IMR-90 (cell line): ENCODE results near the gene SPATC1L. TPM values are rescaled to one million over a fixed set of nuclear protein-coding genes. Genes with fewer than 3 reads are reported as not detected.

Experiments
- ATAC-seq: fragments of 200-7000 bp; cut with Tn5 transposase; 2 replicates; pipeline ENCODE4 v1.9.1; 2020; ENCODE audit warnings: low read depth, mild to moderate bottlenecking, moderate library complexity
- BruUV-seq: library from RNA; stranded (reverse); fragments of 400-500 nt; replicated peaks from 2 replicates; lab custom pipeline; 2021; lab: Mats Ljungman, UMichigan
- CTCF ChIA-PET: fragments of 300-600 bp; formaldehyde crosslinking; extraction: SDS; loops from one replicate; lab custom pipeline; 2021; ENCODE audit warnings: antibody characterized with exemption; lab: Yijun Ruan, JAX
- POLR2A ChIA-PET: fragments of 300-600 bp; sonication (Branson Sonifier 250); formaldehyde crosslinking; loops from one replicate; lab custom pipeline; 2022; ENCODE audit warnings: antibody characterized with exemption; ENCODE audit not compliant: unreplicated experiment; lab: Charles Lee
- DNase-seq: peaks from one replicate; pipeline ENCODE4 v3.0.0; 2013
- H2AFZ ChIP-seq: replicated peaks from 2 replicates; pipeline ENCODE3; 2013; ENCODE audit warnings: low read length, mild to moderate bottlenecking; ENCODE audit not compliant: poor library complexity
- H2AK5ac ChIP-seq: 2 replicates; pipeline ENCODE4 v1.6.1; 2013; ENCODE audit warnings: low read depth, low read length, inconsistent platforms
- H2AK9ac ChIP-seq: replicated peaks from 2 replicates; pipeline ENCODE3; 2013; ENCODE audit warnings: mild to moderate bottlenecking, low read depth, low read length, moderate library complexity; ENCODE audit not compliant: poor library complexity
- H2BK120ac ChIP-seq: 2 replicates; pipeline ENCODE4 v1.6.1; 2013; ENCODE audit warnings: low read depth, low read length, inconsistent platforms
- H2BK15ac ChIP-seq: 3 replicates; pipeline ENCODE4 v1.6.1; 2013; ENCODE audit warnings: low read depth, low read length, inconsistent platforms
- H2BK20ac ChIP-seq: 2 replicates; pipeline ENCODE4 v1.6.1; 2013; ENCODE audit warnings: low read depth, mild to moderate bottlenecking, inconsistent platforms, low read length, moderate library complexity
- H2BK5ac ChIP-seq: 2 replicates; pipeline ENCODE4 v1.6.1; 2013; ENCODE audit warnings: mild to moderate bottlenecking, low read depth, low read length, inconsistent platforms; ENCODE audit not compliant: poor library complexity, severe bottlenecking
- H3K14ac ChIP-seq: replicated peaks from 2 replicates; pipeline ENCODE4 v1.6.1; 2013; ENCODE audit warnings: low read depth, low read length, inconsistent platforms
- H3K18ac ChIP-seq: 2 replicates; pipeline ENCODE4 v1.6.1; 2013; ENCODE audit warnings: low read depth, low read length, control low read depth
- H3K23ac ChIP-seq: 2 replicates; pipeline ENCODE4 v1.6.1; 2013; ENCODE audit warnings: low read depth, low read length, inconsistent platforms
- H3K27ac ChIP-seq: 2 replicates; pipeline ENCODE4 v1.5.1; 2013; ENCODE audit warnings: mild to moderate bottlenecking, control low read depth, low read length; ENCODE audit not compliant: insufficient read depth
- H3K27me3 ChIP-seq: 2 replicates; pipeline ENCODE4 v1.6.1; 2013; ENCODE audit warnings: low read length; ENCODE audit not compliant: control insufficient read depth, insufficient read depth
- H3K36me3 ChIP-seq: 2 replicates; pipeline ENCODE4 v1.6.1; 2013; ENCODE audit warnings: low read length, mixed read lengths; ENCODE audit not compliant: control insufficient read depth, insufficient read depth
- H3K4ac ChIP-seq: 2 replicates; pipeline ENCODE4 v1.6.1; 2013; ENCODE audit warnings: low read depth, low read length, inconsistent platforms
- H3K4me1 ChIP-seq: 2 replicates; pipeline ENCODE4 v1.6.1; 2013; ENCODE audit warnings: low read length, mixed read lengths; ENCODE audit not compliant: control insufficient read depth, insufficient read depth
- H3K4me2 ChIP-seq: 2 replicates; pipeline ENCODE4 v1.6.1; 2013; ENCODE audit warnings: low read depth, mild to moderate bottlenecking, control low read depth, low read length, moderate library complexity
- H3K4me3 ChIP-seq: 2 replicates; pipeline ENCODE4 v1.5.1; 2013; ENCODE audit warnings: low read depth, mild to moderate bottlenecking, control low read depth, low read length, moderate library complexity; ENCODE audit not compliant: insufficient read depth
- H3K56ac ChIP-seq: 2 replicates; pipeline ENCODE4 v1.6.1; 2013; ENCODE audit warnings: low read length, inconsistent platforms; ENCODE audit not compliant: insufficient read depth; ENCODE audit errors: extremely low read depth
- H3K79me1 ChIP-seq, 2 experiments: 2 replicates each; pipeline ENCODE4 v1.6.1; 2013; ENCODE audit warnings: low read length in 2 of 2, inconsistent platforms in 1 of 2, low read depth in 1 of 2
- H3K9ac ChIP-seq: 2 replicates; pipeline ENCODE4 v1.6.1; 2013; ENCODE audit warnings: low read depth, low read length, control low read depth
- H3K9me1 ChIP-seq: 2 replicates; pipeline ENCODE4 v1.6.1; 2013; ENCODE audit warnings: low read length, inconsistent platforms; ENCODE audit not compliant: insufficient read depth
- H3K9me3 ChIP-seq: 2 replicates; pipeline ENCODE4 v1.6.1; 2013; ENCODE audit warnings: low read length; ENCODE audit not compliant: control insufficient read depth, insufficient read depth
- H4K20me1 ChIP-seq: 2 replicates; pipeline ENCODE4 v1.6.1; 2013; ENCODE audit warnings: low read length, inconsistent platforms; ENCODE audit not compliant: insufficient read depth
- H4K5ac ChIP-seq: 2 replicates; pipeline ENCODE4 v1.6.1; 2013; ENCODE audit warnings: mild to moderate bottlenecking, low read depth, low read length, control low read depth
- H4K8ac ChIP-seq, 2 experiments: 2 replicates each; pipeline ENCODE4 v1.6.1; 2013; ENCODE audit warnings: low read depth in 2 of 2, low read length in 2 of 2, control low read depth in 1 of 2, inconsistent platforms in 1 of 2
- H4K91ac ChIP-seq: 2 replicates; pipeline ENCODE4 v1.6.1; 2013; ENCODE audit warnings: low read depth, low read length, inconsistent platforms; ENCODE audit not compliant: insufficient read depth
- BHLHE40 ChIP-seq: fragments of 150-350 bp; IDR thresholded peaks from 2 replicates; pipeline ENCODE4 v1.6.1; 2016; ENCODE audit warnings: mild to moderate bottlenecking, low read depth, low read length
- CEBPB ChIP-seq: IDR thresholded peaks from 2 replicates; pipeline ENCODE4 v1.6.1; 2012; ENCODE audit warnings: low read depth, low read length, improper control_type of control experiment
- CHD1 ChIP-seq: IDR thresholded peaks from 2 replicates; pipeline ENCODE4 v1.6.1; 2012; ENCODE audit warnings: low read depth, low read length, improper control_type of control experiment
- FOS ChIP-seq: fragments of 150-350 bp; IDR thresholded peaks from 2 replicates; pipeline ENCODE4 v1.6.1; 2016; ENCODE audit warnings: low read depth, low read length
- MAFK ChIP-seq: IDR thresholded peaks from 2 replicates; pipeline ENCODE4 v1.6.1; 2012; ENCODE audit warnings: low read depth, low read length, improper control_type of control experiment
- MAZ ChIP-seq: IDR thresholded peaks from 2 replicates; pipeline ENCODE4 v1.6.1; 2012; ENCODE audit warnings: low read depth, mild to moderate bottlenecking, low read length, improper control_type of control experiment, moderate library complexity, borderline replicate concordance
- MXI1 ChIP-seq: IDR thresholded peaks from 2 replicates; pipeline ENCODE4 v1.6.1; 2012; ENCODE audit warnings: low read depth, mild to moderate bottlenecking, low read length, moderate library complexity, borderline replicate concordance
- NFE2L2 ChIP-seq: fragments of 150-350 bp; IDR thresholded peaks from 2 replicates; pipeline ENCODE4 v1.6.1; 2016; ENCODE audit warnings: low read depth, mild to moderate bottlenecking, low read length
- POLR2A ChIP-seq: IDR thresholded peaks from 2 replicates; pipeline ENCODE4 v1.6.1; 2012; ENCODE audit warnings: mild to moderate bottlenecking, low read depth, low read length
- RAD21 ChIP-seq: IDR thresholded peaks from 2 replicates; pipeline ENCODE4 v1.6.1; 2012; ENCODE audit warnings: low read length, improper control_type of control experiment
- RCOR1 ChIP-seq: IDR thresholded peaks from 2 replicates; pipeline ENCODE4 v1.6.1; 2012; ENCODE audit warnings: mild to moderate bottlenecking, low read length, improper control_type of control experiment; ENCODE audit not compliant: insufficient replicate concordance
- RFX5 ChIP-seq: IDR thresholded peaks from 2 replicates; pipeline ENCODE4 v1.8.0; 2012; ENCODE audit warnings: low read depth, mild to moderate bottlenecking, low read length, moderate library complexity
- SMC3 ChIP-seq: fragments of 150-350 bp; IDR thresholded peaks from 2 replicates; pipeline ENCODE4 v1.6.1; 2016; ENCODE audit warnings: low read depth, mild to moderate bottlenecking, antibody characterized with exemption, low read length, moderate library complexity
- WGBS, 2 experiments: methylation state at CpG; one replicate each; pipeline versions ENCODE4 v1.1.5 to v1.1.7; 2013; ENCODE audit warnings: missing lambda C conversion rate in 2 of 2; ENCODE audit not compliant: insufficient read length in 1 of 2; ENCODE audit errors: extremely low coverage in 2 of 2; 5-methylcytosine and 5-hydroxymethylcytosine counted together
- dilution Hi-C: fragments of 300-500 bp; cut with HindIII; formaldehyde crosslinking; loops from one replicate; pipeline ENCODE4 v1.14.3; 2018; ENCODE audit warnings: low sequenced_read_pairs; ENCODE audit not compliant: unreplicated experiment
- in situ Hi-C: fragments of 300-500 bp; cut with MboI; formaldehyde crosslinking; loops from 3 replicates; pipeline ENCODE4 v1.14.3; 2019; ENCODE audit warnings: low sequenced_read_pairs, inconsistent platforms, mixed read lengths
- intact Hi-C: fragments of 100-400 bp; cut with micrococcal nuclease; formaldehyde crosslinking; loops from 2 replicates; pipeline ENCODE4 v1.10.0; 2022
- polyA plus RNA-seq, 3 experiments: library from polyadenylated mRNA; depleted of rRNA; stranded (reverse); fragments of >200 nt; gene quantifications; 2 replicates each; pipeline ENCODE4 v1.2.3, GENCODE V29; 2012; ENCODE audit warnings: low replicate concordance in 1 of 3
- total RNA-seq: library from RNA; depleted of rRNA; stranded (reverse); fragments of >200 nt; gene quantifications from 2 replicates; pipeline ENCODE4 v1.2.3, GENCODE V29; 2012
- TF ChIP-seq, protein P1 (sequence below): conservative IDR thresholded peaks from 2 replicates; pipeline ENCODE4 v1.5.1; 2012; ENCODE audit warnings: mild to moderate bottlenecking, low read depth, low read length, improper control_type of control experiment
- TF ChIP-seq, protein P2 (sequence below): fragments of 150-350 bp; IDR thresholded peaks from 2 replicates; pipeline ENCODE4 v1.6.1; 2016; ENCODE audit warnings: low read depth, mild to moderate bottlenecking, low read length, moderate library complexity, borderline replicate concordance
- TF ChIP-seq, protein P3 (sequence below): fragments of 150-350 bp; IDR thresholded peaks from 2 replicates; pipeline ENCODE4 v1.6.1; 2017; ENCODE audit warnings: mild to moderate bottlenecking, antibody characterized with exemption, low read length, low read depth

SPATC1L gene
- total and polyA plus RNA-seq, 2 of the 4 experiments (the other 2 are of a cell fraction), result 3.8 to 17.2 TPM

DNA sequence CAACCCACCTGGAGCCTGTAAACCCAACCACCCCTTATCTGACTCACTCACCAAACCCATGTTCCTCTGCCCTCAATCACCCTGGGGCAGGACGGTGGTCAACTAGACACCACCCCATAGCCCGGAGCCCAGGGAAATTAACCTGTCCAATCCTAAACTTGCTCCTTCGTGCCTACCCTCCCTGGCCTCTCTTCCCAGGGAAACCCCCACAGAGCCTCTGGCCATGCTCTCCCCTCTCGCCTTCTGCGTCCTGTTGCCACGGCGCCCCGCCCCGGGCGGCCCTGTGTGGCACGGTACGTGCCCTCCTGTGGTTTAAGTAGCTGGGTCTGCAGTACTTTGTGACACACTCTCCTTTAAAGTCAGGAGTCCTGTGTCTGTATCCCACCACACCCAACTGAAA lies 24.9 kb downstream of the SPATC1L start:
- no peak overlapping the region for H3K9ac ChIP-seq
- POLR2A ChIA-PET, result no interaction called here
- H3K4me3 ChIP-seq, result no peak overlapping the region
- H3K27ac ChIP-seq, result no peak overlapping the region
- no peak overlapping the region for H2AK5ac ChIP-seq
- no peak overlapping the region for H3K14ac ChIP-seq
- dilution Hi-C loops, result no loop called here
- H4K8ac ChIP-seq, result no peak overlapping the region
- no peaks in the 10 kb centered on the region for H4K20me1 ChIP-seq
- no peak overlapping the region for H2BK5ac ChIP-seq
- DNase-seq (no peak), ATAC-seq (no peak)
- H3K4ac ChIP-seq, result no peak overlapping the region
- 93% methylated on average over 11 of the region's 12 CpGs; no CpG with 5 or more reads in 1 of the 2 experiments for WGBS, 2 experiments
- no peak overlapping the region for H3K18ac ChIP-seq
- H3K27me3 ChIP-seq, result no peaks in the 10 kb centered on the region
- no peak overlapping the region for H3K56ac ChIP-seq
- H2AK9ac ChIP-seq, result no peak overlapping the region
- H3K9me1 ChIP-seq, result 0 out of 2 replicates have a peak, but pooled peaks cover 3% of the 10 kb centered on the region
- no TSS peak for BruUV-seq
- in situ Hi-C loops, result no loop called here
- H3K4me2 ChIP-seq, result no peak overlapping the region
- H2BK15ac ChIP-seq, result no peak overlapping the region
- no peaks in the 10 kb centered on the region for H3K4me1 ChIP-seq
- no peak overlapping the region for H2BK120ac ChIP-seq
- no peak overlapping the region for H3K23ac ChIP-seq
- TF ChIP-seq POLR2A (no peak), MXI1 (no peak), BHLHE40 (no peak), RCOR1 (no peak), NFE2L2 (no peak), CEBPB (no peak), RAD21 (no peak), MAZ (no peak), RFX5 (no peak), FOS (no peak), CHD1 (no peak), SMC3 (no peak), MAFK (no peak)
- TF ChIP-seq, protein P1, sequence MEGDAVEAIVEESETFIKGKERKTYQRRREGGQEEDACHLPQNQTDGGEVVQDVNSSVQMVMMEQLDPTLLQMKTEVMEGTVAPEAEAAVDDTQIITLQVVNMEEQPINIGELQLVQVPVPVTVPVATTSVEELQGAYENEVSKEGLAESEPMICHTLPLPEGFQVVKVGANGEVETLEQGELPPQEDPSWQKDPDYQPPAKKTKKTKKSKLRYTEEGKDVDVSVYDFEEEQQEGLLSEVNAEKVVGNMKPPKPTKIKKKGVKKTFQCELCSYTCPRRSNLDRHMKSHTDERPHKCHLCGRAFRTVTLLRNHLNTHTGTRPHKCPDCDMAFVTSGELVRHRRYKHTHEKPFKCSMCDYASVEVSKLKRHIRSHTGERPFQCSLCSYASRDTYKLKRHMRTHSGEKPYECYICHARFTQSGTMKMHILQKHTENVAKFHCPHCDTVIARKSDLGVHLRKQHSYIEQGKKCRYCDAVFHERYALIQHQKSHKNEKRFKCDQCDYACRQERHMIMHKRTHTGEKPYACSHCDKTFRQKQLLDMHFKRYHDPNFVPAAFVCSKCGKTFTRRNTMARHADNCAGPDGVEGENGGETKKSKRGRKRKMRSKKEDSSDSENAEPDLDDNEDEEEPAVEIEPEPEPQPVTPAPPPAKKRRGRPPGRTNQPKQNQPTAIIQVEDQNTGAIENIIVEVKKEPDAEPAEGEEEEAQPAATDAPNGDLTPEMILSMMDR, result no peak
- TF ChIP-seq, protein P2, sequence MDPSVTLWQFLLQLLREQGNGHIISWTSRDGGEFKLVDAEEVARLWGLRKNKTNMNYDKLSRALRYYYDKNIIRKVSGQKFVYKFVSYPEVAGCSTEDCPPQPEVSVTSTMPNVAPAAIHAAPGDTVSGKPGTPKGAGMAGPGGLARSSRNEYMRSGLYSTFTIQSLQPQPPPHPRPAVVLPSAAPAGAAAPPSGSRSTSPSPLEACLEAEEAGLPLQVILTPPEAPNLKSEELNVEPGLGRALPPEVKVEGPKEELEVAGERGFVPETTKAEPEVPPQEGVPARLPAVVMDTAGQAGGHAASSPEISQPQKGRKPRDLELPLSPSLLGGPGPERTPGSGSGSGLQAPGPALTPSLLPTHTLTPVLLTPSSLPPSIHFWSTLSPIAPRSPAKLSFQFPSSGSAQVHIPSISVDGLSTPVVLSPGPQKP, result no peak
- TF ChIP-seq, protein P3, sequence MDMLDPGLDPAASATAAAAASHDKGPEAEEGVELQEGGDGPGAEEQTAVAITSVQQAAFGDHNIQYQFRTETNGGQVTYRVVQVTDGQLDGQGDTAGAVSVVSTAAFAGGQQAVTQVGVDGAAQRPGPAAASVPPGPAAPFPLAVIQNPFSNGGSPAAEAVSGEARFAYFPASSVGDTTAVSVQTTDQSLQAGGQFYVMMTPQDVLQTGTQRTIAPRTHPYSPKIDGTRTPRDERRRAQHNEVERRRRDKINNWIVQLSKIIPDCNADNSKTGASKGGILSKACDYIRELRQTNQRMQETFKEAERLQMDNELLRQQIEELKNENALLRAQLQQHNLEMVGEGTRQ, result no peak
- H4K5ac ChIP-seq, result no peak overlapping the region
- H4K91ac ChIP-seq, result no peak overlapping the region
- intact Hi-C loops, result no loop called here
- H3K79me1 ChIP-seq, result no peaks in the 10 kb centered on the region
- H2AFZ ChIP-seq, result no peak overlapping the region
- peaks cover 2% of the 10 kb centered on the region; the same call in 1 of the 2 replicates for H3K9me3 ChIP-seq
- peaks cover 5% of the 10 kb centered on the region for H3K36me3 ChIP-seq
- CTCF ChIA-PET, result no interaction called here
- no peak overlapping the region for H2BK20ac ChIP-seq
